ENCODE measurements around the gene LTB. TPM values are rescaled to one million over a fixed set of nuclear protein-coding genes. Genes with fewer than 3 reads are reported as not detected.

Gene LTB
- total and polyA plus RNA-seq, 9 of the 15 experiments (the other 6 are each of a cell fraction or from before 2014, with no cell fraction given), result 0.07 to 0.51 TPM; not detected in 7

DNA sequence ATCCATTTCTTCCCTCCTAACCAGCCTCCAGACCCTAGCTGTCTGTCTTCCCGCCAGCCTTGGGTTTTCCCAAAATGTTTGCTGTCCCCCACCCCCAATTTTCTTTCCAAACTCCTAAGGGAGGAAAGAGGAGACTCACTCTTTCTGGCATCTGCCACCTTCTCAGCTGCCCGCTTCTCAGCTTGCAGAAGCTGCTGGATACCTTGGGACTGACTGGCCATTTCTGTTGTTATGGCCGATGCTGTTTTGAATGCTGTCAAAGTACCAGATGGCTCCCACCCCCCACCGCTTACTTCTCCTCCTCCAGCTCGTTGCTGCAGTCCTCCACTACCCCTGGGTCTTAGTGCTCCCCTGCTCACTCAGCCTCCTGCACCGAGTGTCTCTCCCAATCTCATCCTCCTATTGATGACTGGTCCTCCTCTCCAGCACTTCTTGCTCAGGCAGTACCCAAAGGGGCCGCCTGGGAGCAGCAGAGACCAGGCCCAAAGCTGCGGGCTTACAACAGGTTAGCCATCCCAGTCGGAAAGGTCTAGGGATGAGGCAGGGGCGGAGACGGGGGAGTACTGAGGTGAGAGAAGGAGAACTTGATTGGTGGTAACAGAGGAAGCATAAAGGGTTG lies 35.8 kb downstream of the LTB start, which contains the start of gene ATP6V1G2 (continued):
- TF ChIP-seq PCBP1 (IDR thresholded peaks at IDR 0.05; ENCODE audit: low read depth, low read length, poor library complexity, severe bottlenecking) (no peak), ZNF511 (CRISPR knock-in tag; IDR thresholded peaks at IDR 0.05) (no peak), XRCC3 (IDR thresholded peaks at IDR 0.05) (no peak), MEF2A (IDR thresholded peaks at IDR 0.05; ENCODE audit: control insufficient read depth, low read depth, low read length) (no peak), MCM5 (IDR thresholded peaks at IDR 0.05; ENCODE audit: low read depth) (no peak), ZNF561 (CRISPR knock-in tag; conservative IDR thresholded peaks at IDR 0.05) (no peak), ZBTB7A (IDR thresholded peaks at IDR 0.05; ENCODE audit: borderline replicate concordance, control insufficient read depth, low read depth, low read length) (peak; percentile 29; the same call in 1 of the 2 replicates), NONO (IDR thresholded peaks at IDR 0.05; ENCODE audit: low read depth in 2 of 2, low read length in 1 of 2) (no peak), SMARCB1 (IDR thresholded peaks at IDR 0.05; ENCODE audit: insufficient read length, low read depth) (no peak), HMGXB4 (CRISPR knock-in tag; IDR thresholded peaks at IDR 0.05) (peak; percentile 74; the same call in 1 of the 2 replicates), FOXA3 (CRISPR knock-in tag; conservative IDR thresholded peaks at IDR 0.05 in 1 of 2, IDR thresholded peaks at IDR 0.05 in 1 of 2) (0 out of 4 replicates have a peak, but pooled peaks of 1 of the 2 experiments have one; percentile 20), RBM15 (IDR thresholded peaks at IDR 0.05; ENCODE audit: insufficient read depth, low read length) (no peak), ESRRB (CRISPR knock-in tag; IDR thresholded peaks at IDR 0.05; ENCODE audit: borderline replicate concordance) (no peak), FOXM1 (IDR thresholded peaks at IDR 0.05; ENCODE audit: low read depth) (peak; percentile 34; the same call in 1 of the 2 replicates), FOXM1 (CRISPR knock-in tag; IDR thresholded peaks at IDR 0.05; ENCODE audit: low read depth) (no peak), TAF9B (IDR thresholded peaks at IDR 0.05; ENCODE audit: partially characterized antibody) (no peak), NCOA6 (IDR thresholded peaks at IDR 0.05) (no peak), ZBED1 (IDR thresholded peaks at IDR 0.05) (no peak), ZNF24 (IDR thresholded peaks at IDR 0.05) (no peak; the same call in 1 of the 2 replicates), RFX5 (IDR thresholded peaks at IDR 0.05; ENCODE audit: low read depth, low read length) (no peak), FUS (optimal IDR thresholded peaks at IDR 0.05; ENCODE audit: low read depth, low read length) (no peak), THAP12 (CRISPR knock-in tag; IDR thresholded peaks at IDR 0.05) (no peak)
- TF ChIP-seq, protein P1, sequence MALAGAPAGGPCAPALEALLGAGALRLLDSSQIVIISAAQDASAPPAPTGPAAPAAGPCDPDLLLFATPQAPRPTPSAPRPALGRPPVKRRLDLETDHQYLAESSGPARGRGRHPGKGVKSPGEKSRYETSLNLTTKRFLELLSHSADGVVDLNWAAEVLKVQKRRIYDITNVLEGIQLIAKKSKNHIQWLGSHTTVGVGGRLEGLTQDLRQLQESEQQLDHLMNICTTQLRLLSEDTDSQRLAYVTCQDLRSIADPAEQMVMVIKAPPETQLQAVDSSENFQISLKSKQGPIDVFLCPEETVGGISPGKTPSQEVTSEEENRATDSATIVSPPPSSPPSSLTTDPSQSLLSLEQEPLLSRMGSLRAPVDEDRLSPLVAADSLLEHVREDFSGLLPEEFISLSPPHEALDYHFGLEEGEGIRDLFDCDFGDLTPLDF (CRISPR knock-in tag; IDR thresholded peaks at IDR 0.05), result no peak; the same call in 1 of the 2 replicates

All from K562 (cell line).